Neuronal stem cell (in vitro differentiated cells): ENCODE data around the gene IPO4.

Experiments
- DNase-seq: peaks from one replicate; pipeline ENCODE4 v3.0.0-alpha.2; 2013; ENCODE audit warnings: low spot score
- H2AFZ ChIP-seq: one replicate; pipeline ENCODE4 v1.6.1; 2013; ENCODE audit warnings: mild to moderate bottlenecking, low read length, inconsistent platforms
- H2AK5ac ChIP-seq: 2 replicates; pipeline ENCODE4 v1.6.1; 2013; ENCODE audit warnings: low read depth, mild to moderate bottlenecking, inconsistent platforms, low read length, moderate library complexity, mixed read lengths
- H2BK120ac ChIP-seq: 2 replicates; pipeline ENCODE4 v1.6.1; 2013; ENCODE audit warnings: low read depth, mild to moderate bottlenecking, inconsistent platforms, low read length, moderate library complexity, mixed read lengths
- H2BK12ac ChIP-seq: one replicate; pipeline ENCODE4 v1.6.1; 2013; ENCODE audit warnings: low read length, inconsistent platforms
- H2BK15ac ChIP-seq: 2 replicates; pipeline ENCODE4 v1.6.1; 2013; ENCODE audit warnings: mild to moderate bottlenecking, low read length, inconsistent platforms, mixed read lengths
- H2BK5ac ChIP-seq: one replicate; pipeline ENCODE4 v1.6.1; 2013; ENCODE audit warnings: inconsistent platforms, mild to moderate bottlenecking, low read length, moderate library complexity
- H3K14ac ChIP-seq: one replicate; pipeline ENCODE4 v1.6.1; 2013; ENCODE audit warnings: low read length, inconsistent platforms
- H3K18ac ChIP-seq: 2 replicates; pipeline ENCODE4 v1.6.1; 2013; ENCODE audit warnings: low read length, inconsistent platforms
- H3K23ac ChIP-seq: 2 replicates; pipeline ENCODE4 v1.6.1; 2013; ENCODE audit warnings: low read depth, mild to moderate bottlenecking, mixed read lengths, low read length, inconsistent platforms; ENCODE audit not compliant: poor library complexity
- H3K27ac ChIP-seq: replicated peaks from 3 replicates; pipeline ENCODE4 v1.5.1; 2013; ENCODE audit warnings: low read length, inconsistent platforms
- H3K27me3 ChIP-seq, 3 experiments: 2 replicates each; pipeline ENCODE4 v1.6.1; 2013; ENCODE audit warnings: low read length in 3 of 3, mild to moderate bottlenecking in 2 of 3, inconsistent platforms in 1 of 3, low read depth in 1 of 3, mixed read lengths in 1 of 3, moderate library complexity in 1 of 3; ENCODE audit not compliant: control insufficient read depth in 3 of 3, insufficient read depth in 3 of 3
- H3K36me3 ChIP-seq, 2 donors: replicated peaks in 1 of 2; 2 replicates each; pipeline ENCODE4 v1.6.1; 2013; ENCODE audit warnings: low read length in 2 of 2; ENCODE audit not compliant: control insufficient read depth in 2 of 2, insufficient read depth in 2 of 2
- H3K4ac ChIP-seq: 2 replicates; pipeline ENCODE4 v1.6.1; 2013; ENCODE audit warnings: inconsistent platforms, mild to moderate bottlenecking, low read length, moderate library complexity
- H3K4me1 ChIP-seq, 2 donors: 1 replicate in 1 of 2; 2 replicates in 1 of 2; pipeline ENCODE4 v1.6.1; 2013; ENCODE audit warnings: low read length in 2 of 2, low read depth in 1 of 2; ENCODE audit not compliant: control insufficient read depth in 2 of 2, insufficient read depth in 1 of 2
- H3K4me2 ChIP-seq: one replicate; pipeline ENCODE4 v1.6.1; 2013; ENCODE audit warnings: mild to moderate bottlenecking, low read length, inconsistent platforms; ENCODE audit not compliant: insufficient read depth, poor library complexity, severe bottlenecking
- H3K4me3 ChIP-seq, 2 donors: 2 replicates each; pipeline ENCODE4 v1.5.1; 2013; ENCODE audit warnings: low read length in 2 of 2, mild to moderate bottlenecking in 2 of 2, inconsistent platforms in 1 of 2, moderate library complexity in 1 of 2
- H3K79me1 ChIP-seq: one replicate; pipeline ENCODE4 v1.6.1; 2013; ENCODE audit warnings: low read depth, mild to moderate bottlenecking, inconsistent platforms, low read length, moderate library complexity
- H3K9ac ChIP-seq: one replicate; pipeline ENCODE4 v1.6.1; 2013; ENCODE audit warnings: mild to moderate bottlenecking, low read depth, low read length, inconsistent platforms; ENCODE audit not compliant: poor library complexity
- H3K9me3 ChIP-seq, 2 donors: replicated peaks in 1 of 2; 2 replicates each; pipeline versions ENCODE3 to v1.6.1; 2013; ENCODE audit warnings: low read length in 2 of 2, mild to moderate bottlenecking in 2 of 2, inconsistent platforms in 1 of 2, low read depth in 1 of 2, mixed read lengths in 1 of 2, moderate library complexity in 1 of 2; ENCODE audit not compliant: control insufficient read depth in 2 of 2, insufficient read depth in 1 of 2
- H4K8ac ChIP-seq: one replicate; pipeline ENCODE4 v1.6.1; 2013; ENCODE audit warnings: low read depth, mild to moderate bottlenecking, inconsistent platforms, low read length, moderate library complexity
- H4K91ac ChIP-seq: one replicate; pipeline ENCODE4 v1.6.1; 2013; ENCODE audit warnings: low read length, low read depth, mild to moderate bottlenecking, inconsistent platforms; ENCODE audit not compliant: poor library complexity
- WGBS, 2 donors: extraction: QIAGEN DNeasy Blood & Tissue Kit; methylation state at CpG; one replicate each; pipeline ENCODE4 v1.1.7; 2013; ENCODE audit warnings: missing lambda C conversion rate in 2 of 2, mixed read lengths in 1 of 2; ENCODE audit not compliant: insufficient read length in 2 of 2, insufficient replicate concordance in 1 of 2; ENCODE audit errors: extremely low coverage in 2 of 2; 5-methylcytosine and 5-hydroxymethylcytosine counted together

The IPO4 gene

GRCh38 chr14:24143511-24143910 lies 45.1 kb downstream of the IPO4 start:
- H3K27me3 ChIP-seq = no peaks in the 10 kb centered on the region
- H3K18ac ChIP-seq = no peak overlapping the region
- no peak overlapping the region for H3K27ac ChIP-seq
- H3K4ac ChIP-seq = no peak overlapping the region
- no CpG with 5 or more reads among the region's 2 CpGs for WGBS, 2 donors
- H3K14ac ChIP-seq = no peak overlapping the region
- H2BK5ac ChIP-seq = no peak overlapping the region
- peaks cover 17 to 44% of the 10 kb centered on the region in 2 donors for H3K36me3 ChIP-seq
- no peak overlapping the region for H4K91ac ChIP-seq
- H3K9me3 ChIP-seq = no peaks in the 10 kb centered on the region
- H3K4me3 ChIP-seq = no peak overlapping the region
- no peak overlapping the region for H2BK120ac ChIP-seq
- H3K9ac ChIP-seq = no peak overlapping the region
- no peak overlapping the region for H3K23ac ChIP-seq
- H2BK15ac ChIP-seq = no peak overlapping the region
- peaks cover 12 to 19% of the 10 kb centered on the region in 2 donors for H3K4me1 ChIP-seq
- H4K8ac ChIP-seq = no peak overlapping the region
- H2AFZ ChIP-seq = no peak overlapping the region
- H3K4me2 ChIP-seq = no peak overlapping the region
- no peak overlapping the region for H2AK5ac ChIP-seq
- peaks cover 16% of the 10 kb centered on the region for H3K79me1 ChIP-seq
- no peak overlapping the region for H2BK12ac ChIP-seq
- no peak for DNase-seq

DNA sequence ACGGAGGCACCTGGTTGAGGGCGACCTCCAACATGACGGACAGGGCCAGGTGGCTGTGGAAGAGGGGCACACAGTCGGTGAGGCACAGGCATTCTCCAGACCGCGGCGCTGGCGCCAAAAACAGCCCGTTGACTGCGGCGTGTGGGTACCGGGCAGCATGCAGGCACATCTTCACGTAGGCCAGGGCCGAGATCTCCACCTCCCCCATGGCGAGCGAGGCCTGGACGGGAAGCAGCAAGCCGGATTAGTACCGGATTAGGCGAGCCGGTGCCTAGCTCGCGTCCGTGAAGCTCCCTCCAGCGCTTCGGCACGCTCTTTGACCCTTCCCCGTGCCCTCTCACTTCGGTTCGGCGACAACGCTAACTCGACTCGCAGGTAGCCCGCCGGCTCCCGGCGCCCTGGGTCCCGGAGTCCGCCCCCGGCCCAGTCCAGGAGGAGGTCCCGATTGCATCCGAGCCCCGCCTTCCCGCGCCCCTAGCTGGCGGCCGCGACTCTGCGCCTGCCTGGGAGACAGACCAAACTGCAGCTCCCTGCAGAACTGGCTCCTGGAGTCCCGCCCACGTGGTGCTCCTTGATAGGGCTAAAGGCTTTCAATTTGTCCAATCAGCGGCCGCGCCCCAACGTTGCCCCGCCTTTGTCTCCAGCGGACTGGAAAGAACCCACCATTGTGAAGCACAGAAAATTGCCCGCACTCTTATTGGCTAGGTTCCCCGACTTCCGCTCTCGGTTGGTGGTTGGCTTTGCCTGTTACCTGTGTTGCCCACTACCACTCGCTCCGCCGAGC lies 47.3 kb downstream of the IPO4 start, which contains the start of gene EMC9:
Gene EMC9, minus strand, starts transcription at position 495 of the 784 bp plus-strand sequence. Its CDS starts 287 bp downstream, at position 208.
- Histone ChIP-seq H3K27ac (peak within 1 kb of the TSS; percentile 94), H3K23ac (peak within 1 kb of the TSS; percentile 94), H3K79me1 (peaks cover 7% of the 10 kb centered on the region), H3K4ac (no peak within 1 kb of the TSS), H2BK120ac (no peak within 1 kb of the TSS), H3K9ac (peak within 1 kb of the TSS; percentile 99), H3K9me3 (no peaks in the 10 kb centered on the region), H3K14ac (peak within 1 kb of the TSS; percentile 40), H4K8ac (no peak within 1 kb of the TSS), H2BK12ac (peak within 1 kb of the TSS; percentile 53), H2BK5ac (peak within 1 kb of the TSS; percentile 98), H3K27me3 (no peaks in the 10 kb centered on the region), H2AFZ (peak within 1 kb of the TSS; percentile 83), H3K18ac (peak within 1 kb of the TSS; percentile 99), H2AK5ac (peak within 1 kb of the TSS; percentile 91), H3K4me1 (peaks cover 14 to 19% of the 10 kb centered on the region in 2 donors), H4K91ac (peak within 1 kb of the TSS; percentile 77), H2BK15ac (peak within 1 kb of the TSS; percentile 83), H3K4me2 (peak within 1 kb of the TSS; percentile 88), H3K4me3 (peak within 1 kb of the TSS; percentile 90 to 93), H3K36me3 (peaks cover 27 to 58% of the 10 kb centered on the region in 2 donors)
- no CpG with 5 or more reads among the region's 65 CpGs for WGBS, 2 donors
- DNase-seq = peak; percentile 99

GRCh38 chr14:24139272-24139934 lies 49.2 kb downstream of the IPO4 start:
- no peaks in the 10 kb centered on the region for H3K9me3 ChIP-seq
- H3K4me3 ChIP-seq = peak overlapping the region in 1 of 2 donors; percentile 11
- H2BK15ac ChIP-seq = no peak overlapping the region
- H3K36me3 ChIP-seq = peaks cover 25 to 51% of the 10 kb centered on the region in 2 donors
- no peak overlapping the region for H3K18ac ChIP-seq
- H4K91ac ChIP-seq = no peak overlapping the region
- no peak for DNase-seq
- no peak overlapping the region for H3K4ac ChIP-seq
- H3K9ac ChIP-seq = no peak overlapping the region
- WGBS, 2 donors = no CpG with 5 or more reads among the region's 9 CpGs
- no peak overlapping the region for H3K23ac ChIP-seq
- peaks cover 12 to 14% of the 10 kb centered on the region in 2 donors for H3K4me1 ChIP-seq
- H3K4me2 ChIP-seq = no peak overlapping the region
- H3K27ac ChIP-seq = no peak overlapping the region
- H3K14ac ChIP-seq = no peak overlapping the region
- no peaks in the 10 kb centered on the region for H3K27me3 ChIP-seq
- no peak overlapping the region for H2BK120ac ChIP-seq
- no peak overlapping the region for H2AFZ ChIP-seq
- peaks cover 7% of the 10 kb centered on the region for H3K79me1 ChIP-seq
- H2BK12ac ChIP-seq = no peak overlapping the region
- no peak overlapping the region for H2BK5ac ChIP-seq
- no peak overlapping the region for H2AK5ac ChIP-seq
- H4K8ac ChIP-seq = no peak overlapping the region
